Activated CD4-positive, alpha-beta T cell treated with anti-CD3 and anti-CD28 coated beads, Interleukin-2, amount 10 ng/mL, durations not matched to agents 24 days and 14 days (primary cell): ENCODE results near the gene TARS3. TPM values are rescaled to one million over a fixed set of nuclear protein-coding genes. Genes with fewer than 3 reads are reported as not detected.
A peak's percentile ranks its signal among the peaks of the same experiment; 100 is the strongest.

ENCODE experiments used
- DNase-seq: peaks from one replicate; pipeline ENCODE4 v3.0.0; 2022
- H3K27ac Mint-ChIP-seq: one replicate; pipeline ENCODE4 v1.8.0; 2022; ENCODE audit warnings: mild to moderate bottlenecking, mixed read lengths
- H3K27me3 Mint-ChIP-seq: one replicate; pipeline ENCODE4 v1.8.0; 2022; ENCODE audit warnings: mixed read lengths
- H3K36me3 Mint-ChIP-seq: one replicate; pipeline ENCODE4 v1.8.0; 2022; ENCODE audit warnings: low read depth, mild to moderate bottlenecking, mixed read lengths
- H3K4me1 Mint-ChIP-seq: one replicate; pipeline ENCODE4 v1.8.0; 2021; ENCODE audit warnings: mixed read lengths
- H3K4me3 Mint-ChIP-seq: one replicate; pipeline ENCODE4 v1.8.0; 2022; ENCODE audit warnings: mild to moderate bottlenecking, moderate library complexity, mixed read lengths
- H3K9me3 Mint-ChIP-seq: one replicate; pipeline ENCODE4 v1.8.0; 2021; ENCODE audit warnings: mixed read lengths
- intact Hi-C: fragments of 100-400 bp; cut with micrococcal nuclease; formaldehyde crosslinking; loops from one replicate; pipeline ENCODE4 v1.15.1; 2023
- total RNA-seq: library from RNA; stranded (reverse); gene quantifications from 2 replicates; pipeline ENCODE4 v1.2.3, GENCODE V29; 2022

TARS3 gene
- total RNA-seq, 1 donor from 2014 or later: 11.5 TPM

DNA sequence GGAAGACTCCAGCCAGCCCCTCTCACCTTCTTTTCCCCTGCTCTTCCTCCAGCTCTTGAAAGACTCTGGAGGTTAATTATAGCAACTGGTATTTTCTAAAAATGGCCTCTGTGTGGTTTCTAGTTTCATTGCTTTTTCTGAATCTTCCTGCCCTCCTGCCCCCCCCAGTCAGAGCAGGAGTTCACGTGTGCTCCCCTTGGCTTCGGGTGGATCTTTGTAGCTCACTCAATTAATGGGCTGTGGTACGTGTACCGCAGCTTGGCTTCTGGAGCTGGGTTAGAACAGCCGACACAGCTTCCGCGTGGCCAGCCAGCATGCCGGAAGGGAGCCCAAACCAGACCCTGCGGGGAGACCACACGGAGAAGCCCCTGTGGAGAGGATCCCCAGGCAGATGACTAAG is 103.6 kb downstream of the TARS3 start:
- no peak overlapping the region for H3K27ac Mint-ChIP-seq
- peaks cover 4% of the 10 kb centered on the region for H3K9me3 Mint-ChIP-seq
- H3K4me1 Mint-ChIP-seq: peaks cover 13% of the 10 kb centered on the region
- no peak overlapping the region for H3K4me3 Mint-ChIP-seq
- peaks cover 13% of the 10 kb centered on the region for H3K36me3 Mint-ChIP-seq
- H3K27me3 Mint-ChIP-seq: no peaks in the 10 kb centered on the region
- DNase-seq: no peak
- intact Hi-C loops: no loop called here

GRCh38 chr15:101619615-101619865 is 104.7 kb downstream of the TARS3 start:
- Mint-ChIP-seq H3K36me3 (peaks cover 13% of the 10 kb centered on the region), H3K27ac (no peak overlapping the region), H3K27me3 (no peaks in the 10 kb centered on the region), H3K4me1 (peaks cover 10% of the 10 kb centered on the region), H3K9me3 (peaks cover 4% of the 10 kb centered on the region), H3K4me3 (no peak overlapping the region)
- no peak for DNase-seq
- intact Hi-C loops: no loop called here

- Mint-ChIP-seq H3K9me3 (peaks cover 2% of the 10 kb centered on the region), H3K27ac (no peak overlapping the region), H3K27me3 (no peaks in the 10 kb centered on the region), H3K4me3 (no peak overlapping the region), H3K36me3 (peaks cover 11% of the 10 kb centered on the region), H3K4me1 (peaks cover 8% of the 10 kb centered on the region)
- peak; percentile 43 for DNase-seq
- intact Hi-C loops: no loop called here
Measured at GRCh38 chr15:101618851-101619614, 105.2 kb downstream of the TARS3 start.

GRCh38 chr15:101618076-101618475 is 106.2 kb downstream of the TARS3 start:
- H3K4me1 Mint-ChIP-seq: no peaks in the 10 kb centered on the region
- no peak overlapping the region for H3K4me3 Mint-ChIP-seq
- H3K27ac Mint-ChIP-seq: no peak overlapping the region
- DNase-seq: peak; percentile 47
- peaks cover 5% of the 10 kb centered on the region for H3K36me3 Mint-ChIP-seq
- intact Hi-C loops: no loop called here
- no peaks in the 10 kb centered on the region for H3K27me3 Mint-ChIP-seq
- no peaks in the 10 kb centered on the region for H3K9me3 Mint-ChIP-seq

DNA sequence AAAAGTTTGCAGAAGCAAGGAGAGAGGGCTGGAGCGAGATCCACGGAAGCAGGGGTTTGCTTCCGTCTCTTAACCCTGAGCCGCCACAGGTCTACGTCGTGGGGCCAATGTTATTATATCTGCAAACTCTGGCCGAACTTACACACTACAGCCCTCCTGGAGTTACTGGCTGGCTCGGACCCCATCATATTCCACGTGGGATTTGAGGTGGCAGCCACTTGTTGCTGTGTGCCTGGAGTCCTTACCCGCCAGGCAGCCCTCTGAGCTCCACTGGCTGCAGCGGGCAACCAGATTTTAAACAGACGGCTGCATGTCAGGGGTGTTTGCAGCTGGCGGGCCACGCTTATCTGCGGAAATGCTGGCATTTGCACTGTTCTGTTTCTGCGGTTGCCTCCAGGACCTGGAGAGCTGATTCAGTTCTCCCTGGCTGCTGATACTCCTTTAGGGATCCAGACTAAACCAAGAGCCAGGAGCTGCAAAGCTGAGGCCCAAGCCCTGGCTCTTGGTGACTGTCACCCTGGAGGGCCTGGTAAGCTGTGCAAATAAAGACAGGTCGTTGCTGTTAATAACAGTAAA is 106.8 kb downstream of the TARS3 start:
- H3K27ac Mint-ChIP-seq: no peak overlapping the region
- no peak for DNase-seq
- intact Hi-C loops: no loop called here
- no peaks in the 10 kb centered on the region for H3K9me3 Mint-ChIP-seq
- no peaks in the 10 kb centered on the region for H3K4me1 Mint-ChIP-seq
- no peaks in the 10 kb centered on the region for H3K27me3 Mint-ChIP-seq
- H3K4me3 Mint-ChIP-seq: no peak overlapping the region
- peaks cover 3% of the 10 kb centered on the region for H3K36me3 Mint-ChIP-seq

GRCh38 chr15:101615986-101616848 is 108.1 kb downstream of the TARS3 start:
- Mint-ChIP-seq H3K4me3 (no peak overlapping the region), H3K36me3 (no peaks in the 10 kb centered on the region), H3K4me1 (no peaks in the 10 kb centered on the region), H3K9me3 (no peaks in the 10 kb centered on the region), H3K27ac (no peak overlapping the region), H3K27me3 (no peaks in the 10 kb centered on the region)
- peak; percentile 54 for DNase-seq
- intact Hi-C loops: no loop called here

DNA sequence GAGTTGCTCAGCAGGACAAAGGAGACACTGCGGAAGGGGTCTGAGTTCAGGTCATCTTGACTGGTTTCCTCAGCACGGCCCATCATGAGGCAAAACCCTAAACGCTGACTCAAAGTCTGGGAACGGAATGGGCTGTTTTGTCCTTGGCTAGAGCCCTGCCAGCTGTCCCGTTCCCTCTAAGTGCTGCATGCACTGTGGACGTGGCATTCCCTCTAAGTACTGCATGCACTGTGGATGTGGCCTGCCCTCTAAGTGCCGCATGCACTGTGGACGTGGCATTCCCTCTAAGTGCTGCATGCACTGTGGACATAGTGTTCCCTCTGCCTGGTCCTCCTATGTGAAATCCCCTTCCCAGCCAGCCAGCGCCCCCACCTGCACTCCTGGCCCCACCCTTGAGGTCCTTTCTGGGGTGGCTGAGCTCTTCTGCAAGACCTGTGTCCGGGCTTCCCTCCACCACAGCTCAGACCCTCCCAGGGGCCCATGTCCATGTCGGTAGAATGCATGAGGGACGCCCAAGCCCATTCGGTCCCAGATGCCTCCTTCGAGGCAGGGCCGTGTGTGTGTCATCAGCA is 108.8 kb downstream of the TARS3 start:
- no peaks in the 10 kb centered on the region for H3K27me3 Mint-ChIP-seq
- no peaks in the 10 kb centered on the region for H3K36me3 Mint-ChIP-seq
- no peak overlapping the region for H3K4me3 Mint-ChIP-seq
- intact Hi-C loops: no loop called here
- H3K4me1 Mint-ChIP-seq: no peaks in the 10 kb centered on the region
- H3K9me3 Mint-ChIP-seq: no peaks in the 10 kb centered on the region
- no peak overlapping the region for H3K27ac Mint-ChIP-seq
- peak; percentile 52 for DNase-seq

- Mint-ChIP-seq H3K4me1 (no peaks in the 10 kb centered on the region), H3K9me3 (no peaks in the 10 kb centered on the region), H3K4me3 (no peak overlapping the region), H3K27ac (no peak overlapping the region), H3K27me3 (no peaks in the 10 kb centered on the region), H3K36me3 (no peaks in the 10 kb centered on the region)
- DNase-seq: no peak
- intact Hi-C loops: no loop called here
Measured at GRCh38 chr15:101614761-101615160, 109.5 kb downstream of the TARS3 start.

- H3K9me3 Mint-ChIP-seq: no peaks in the 10 kb centered on the region
- no peak overlapping the region for H3K4me3 Mint-ChIP-seq
- DNase-seq: no peak
- intact Hi-C loops: no loop called here
- no peaks in the 10 kb centered on the region for H3K4me1 Mint-ChIP-seq
- H3K27me3 Mint-ChIP-seq: no peaks in the 10 kb centered on the region
- no peaks in the 10 kb centered on the region for H3K36me3 Mint-ChIP-seq
- no peak overlapping the region for H3K27ac Mint-ChIP-seq
Measured at GRCh38 chr15:101614001-101614585, 110.2 kb downstream of the TARS3 start.

- Mint-ChIP-seq H3K36me3 (no peaks in the 10 kb centered on the region), H3K9me3 (no peaks in the 10 kb centered on the region), H3K27me3 (no peaks in the 10 kb centered on the region), H3K4me3 (no peak overlapping the region), H3K4me1 (no peaks in the 10 kb centered on the region), H3K27ac (no peak overlapping the region)
- no peak for DNase-seq
- intact Hi-C loops: no loop called here
Measured at GRCh38 chr15:101613130-101614000, 110.9 kb downstream of the TARS3 start.

DNA sequence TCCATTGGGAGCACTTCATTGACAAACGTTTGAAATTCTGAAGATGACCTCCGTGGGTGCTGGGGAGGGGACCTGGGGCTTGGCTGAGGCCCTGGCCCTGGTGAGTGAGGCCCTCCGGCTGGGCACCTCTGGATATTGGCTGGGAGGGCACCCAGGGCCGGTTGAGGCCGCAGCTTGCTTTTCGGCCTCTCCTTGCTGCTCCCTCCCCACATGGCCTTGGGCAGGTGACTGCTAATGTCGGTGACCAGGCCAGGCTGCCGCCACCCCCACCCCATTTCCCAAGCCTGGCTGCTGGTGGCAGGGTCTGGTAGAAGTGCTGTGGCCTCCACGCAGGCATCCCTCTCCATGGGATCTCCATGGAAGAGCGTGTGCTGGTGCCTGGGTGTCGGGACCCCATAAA is 111.6 kb downstream of the TARS3 start:
- Mint-ChIP-seq H3K27ac (no peak overlapping the region), H3K36me3 (no peaks in the 10 kb centered on the region), H3K4me3 (no peak overlapping the region), H3K4me1 (no peaks in the 10 kb centered on the region), H3K27me3 (no peaks in the 10 kb centered on the region), H3K9me3 (no peaks in the 10 kb centered on the region)
- intact Hi-C loops: no loop called here
- DNase-seq: no peak

- H3K27me3 Mint-ChIP-seq: no peaks in the 10 kb centered on the region
- no peaks in the 10 kb centered on the region for H3K36me3 Mint-ChIP-seq
- intact Hi-C loops: no loop called here
- no peak overlapping the region for H3K27ac Mint-ChIP-seq
- DNase-seq: no peak
- H3K4me1 Mint-ChIP-seq: no peaks in the 10 kb centered on the region
- H3K9me3 Mint-ChIP-seq: no peaks in the 10 kb centered on the region
- no peak overlapping the region for H3K4me3 Mint-ChIP-seq
Measured at GRCh38 chr15:101611580-101612299, 112.5 kb downstream of the TARS3 start.

DNA sequence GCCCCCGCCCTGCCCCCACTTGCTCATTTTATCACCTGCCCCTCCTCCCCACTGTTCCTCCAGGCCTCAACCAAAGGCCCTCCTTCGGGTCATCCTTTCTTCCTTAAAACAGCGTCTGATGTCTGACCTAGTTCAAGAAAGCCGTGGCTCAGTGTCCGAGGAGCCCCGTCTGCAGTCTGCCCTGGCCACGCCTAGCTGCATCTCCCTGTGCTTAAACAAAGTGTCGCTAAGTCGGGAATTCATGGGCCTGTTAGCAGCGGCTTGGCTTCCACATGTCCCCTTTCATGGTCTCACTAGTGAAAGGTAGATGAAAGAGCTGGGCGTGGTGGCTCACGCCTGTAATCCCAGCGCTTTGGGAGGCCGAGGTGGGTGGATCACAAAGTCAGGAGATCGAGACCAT is 113.3 kb downstream of the TARS3 start:
- H3K4me3 Mint-ChIP-seq: no peak overlapping the region
- H3K36me3 Mint-ChIP-seq: no peaks in the 10 kb centered on the region
- H3K27me3 Mint-ChIP-seq: no peaks in the 10 kb centered on the region
- no peak overlapping the region for H3K27ac Mint-ChIP-seq
- intact Hi-C loops: no loop called here
- no peak for DNase-seq
- no peaks in the 10 kb centered on the region for H3K9me3 Mint-ChIP-seq
- H3K4me1 Mint-ChIP-seq: no peaks in the 10 kb centered on the region
